ENCODE data around the gene NOXRED1.

DNA sequence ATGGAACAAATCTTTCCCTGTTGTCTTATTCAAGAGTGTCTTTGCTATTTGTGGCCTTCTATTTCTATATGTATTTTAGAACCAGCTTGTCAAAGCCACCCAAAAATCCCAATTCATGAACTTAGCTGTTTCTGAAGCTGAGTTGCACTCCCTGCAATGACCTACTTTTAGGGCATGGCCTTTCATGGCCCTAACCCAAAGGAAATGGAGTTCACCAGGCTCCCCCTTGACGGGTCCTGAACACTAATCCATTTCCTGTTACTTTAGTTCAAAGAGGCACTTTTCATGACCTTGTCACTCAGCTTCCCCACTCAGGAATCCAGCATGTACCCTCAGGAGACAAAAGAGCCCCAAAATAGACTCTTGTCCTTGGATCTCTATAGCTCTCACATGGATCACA, 54.0 kb downstream of the NOXRED1 start:
- TF ChIP-seq CTCF (IDR thresholded peaks at IDR 0.05) (no peak), POLR2A (IDR thresholded peaks at IDR 0.05) (no peak)
